CD14-positive monocyte (primary cell): ENCODE data around the gene STK38L. TPM values are rescaled to one million over a fixed set of nuclear protein-coding genes. Genes with fewer than 3 reads are reported as not detected.

Experiments used
- DNase-seq, 3 donors: peaks; one replicate each; pipeline ENCODE4 v3.0.0-alpha.2; 2011 to 2022
- H2AFZ ChIP-seq: 2 replicates; pipeline ENCODE4 v1.6.0; 2012; ENCODE audit warnings: mild to moderate bottlenecking, low read depth, low read length, inconsistent platforms; ENCODE audit not compliant: insufficient read depth, poor library complexity, severe bottlenecking
- H3K27ac ChIP-seq, 2 donors: 1 replicate in 1 of 2; 2 replicates in 1 of 2; pipeline ENCODE4 v1.5.1; 2012 to 2013; ENCODE audit warnings: low read length in 2 of 2, control low read depth in 1 of 2, inconsistent platforms in 1 of 2, low read depth in 1 of 2, mild to moderate bottlenecking in 1 of 2
- H3K27me3 ChIP-seq, 2 donors: one replicate each; pipeline versions ENCODE4 v1.6.0 to v1.6.1; 2011 to 2013; ENCODE audit warnings: low read length in 2 of 2; ENCODE audit not compliant: control insufficient read depth in 2 of 2, insufficient read depth in 2 of 2
- H3K36me3 ChIP-seq, 2 donors: replicated peaks in 1 of 2; 1 replicate in 1 of 2; 2 replicates in 1 of 2; pipeline versions ENCODE4 v1.5.1 to v1.6.1; 2012 to 2013; ENCODE audit warnings: low read length in 2 of 2, control low read depth in 1 of 2, inconsistent platforms in 1 of 2, mild to moderate bottlenecking in 1 of 2; ENCODE audit not compliant: insufficient read depth in 2 of 2, control insufficient read depth in 1 of 2
- H3K4me1 ChIP-seq, 2 donors: 1 replicate in 1 of 2; 2 replicates in 1 of 2; pipeline versions ENCODE4 v1.5.1 to v1.6.1; 2012 to 2013; ENCODE audit warnings: low read length in 2 of 2, control low read depth in 1 of 2, inconsistent platforms in 1 of 2, mild to moderate bottlenecking in 1 of 2, moderate library complexity in 1 of 2; ENCODE audit not compliant: insufficient read depth in 2 of 2, control insufficient read depth in 1 of 2
- H3K4me2 ChIP-seq: replicated peaks from 2 replicates; pipeline ENCODE3; 2012; ENCODE audit warnings: low read length, moderate library complexity, mild to moderate bottlenecking; ENCODE audit not compliant: poor library complexity, severe bottlenecking; ENCODE audit errors: extremely low read depth
- H3K4me3 ChIP-seq, 3 experiments: fragments of 200-600 bp in 1 of 3; sonication (generic) in 1 of 3; replicated peaks in 1 of 3; 1 replicate in 2 of 3; 2 replicates in 1 of 3; pipeline ENCODE4 v1.5.1; 2011 to 2013; ENCODE audit warnings: low read length in 3 of 3, mild to moderate bottlenecking in 3 of 3, control low read depth in 2 of 3, low read depth in 2 of 3, inconsistent platforms in 1 of 3, moderate library complexity in 1 of 3
- H3K79me2 ChIP-seq: 2 replicates; pipeline ENCODE4 v1.6.0; 2012; ENCODE audit warnings: mild to moderate bottlenecking, control low read depth, inconsistent platforms, low read length, moderate library complexity; ENCODE audit not compliant: insufficient read depth
- H3K9ac ChIP-seq: 2 replicates; pipeline ENCODE4 v1.6.0; 2017; ENCODE audit warnings: low read length, mild to moderate bottlenecking; ENCODE audit not compliant: insufficient read depth, poor library complexity, severe bottlenecking
- H3K9me3 ChIP-seq, 2 donors: replicated peaks in 1 of 2; 1 replicate in 1 of 2; 2 replicates in 1 of 2; pipeline versions ENCODE4 v1.5.1 to v1.6.1; 2012 to 2013; ENCODE audit warnings: low read length in 2 of 2, control low read depth in 1 of 2; ENCODE audit not compliant: control insufficient read depth in 1 of 2, insufficient read depth in 1 of 2
- H4K20me1 ChIP-seq: 2 replicates; pipeline ENCODE4 v1.6.0; 2012; ENCODE audit warnings: mild to moderate bottlenecking, low read length, control low read depth, moderate library complexity; ENCODE audit not compliant: insufficient read depth
- H3K27ac Mint-ChIP-seq, 7 donors: one replicate each; pipeline ENCODE4 v1.8.0; 2020; ENCODE audit warnings: mild to moderate bottlenecking in 7 of 7, mixed read lengths in 7 of 7, moderate library complexity in 6 of 7, inconsistent platforms in 2 of 7
- H3K27me3 Mint-ChIP-seq, 3 donors: one replicate each; pipeline ENCODE4 v1.8.0; 2021 to 2022; ENCODE audit warnings: low read depth in 3 of 3, mild to moderate bottlenecking in 3 of 3, mixed read lengths in 3 of 3, moderate library complexity in 3 of 3, inconsistent platforms in 1 of 3
- H3K36me3 Mint-ChIP-seq, 2 donors: one replicate each; pipeline ENCODE4 v1.8.0; 2020; ENCODE audit warnings: mixed read lengths in 2 of 2, inconsistent platforms in 1 of 2, mild to moderate bottlenecking in 1 of 2
- H3K4me1 Mint-ChIP-seq: one replicate; pipeline ENCODE4 v1.8.0; 2020; ENCODE audit warnings: mild to moderate bottlenecking, mixed read lengths
- H3K4me3 Mint-ChIP-seq, 2 donors: one replicate each; pipeline ENCODE4 v1.8.0; 2020; ENCODE audit warnings: mild to moderate bottlenecking in 2 of 2, mixed read lengths in 2 of 2, moderate library complexity in 1 of 2
- H3K9me3 Mint-ChIP-seq, 7 donors: one replicate each; pipeline ENCODE4 v1.8.0; 2020 to 2022; ENCODE audit warnings: mixed read lengths in 7 of 7, mild to moderate bottlenecking in 6 of 7, moderate library complexity in 6 of 7, inconsistent platforms in 2 of 7
- WGBS: methylation state at CpG from one replicate; pipeline ENCODE4 v1.1.5; 2013; ENCODE audit warnings: missing lambda C conversion rate; ENCODE audit not compliant: insufficient coverage; 5-methylcytosine and 5-hydroxymethylcytosine counted together
- intact Hi-C, 2 donors: fragments of 100-400 bp; cut with micrococcal nuclease; formaldehyde crosslinking; loops; one replicate each; pipeline versions ENCODE4 v1.15.0 to v1.15.1; 2023
- polyA plus RNA-seq, 3 donors: library from polyadenylated mRNA; depleted of rRNA in 1 of 3; unstranded in 2 of 3; stranded (reverse) in 1 of 3; fragments of 300-500 nt in 2 of 3; fragments of >200 nt in 1 of 3; fragmentation: Illumina TruSeq in 2 of 3; gene quantifications; 1 replicate in 2 of 3; 2 replicates in 1 of 3; pipeline ENCODE4 v1.2.3, GENCODE V29; 2012 to 2021
- TF ChIP-seq, protein P1 (sequence below): fragments of 200-600 bp; IDR thresholded peaks from one replicate; pipeline ENCODE4 v1.8.0; 2022; ENCODE audit warnings: antibody characterized with exemption, mild to moderate bottlenecking

STK38L gene
- polyA plus RNA-seq, 3 donors, result 20.0 to 29.5 (median 20.5) TPM

DNA sequence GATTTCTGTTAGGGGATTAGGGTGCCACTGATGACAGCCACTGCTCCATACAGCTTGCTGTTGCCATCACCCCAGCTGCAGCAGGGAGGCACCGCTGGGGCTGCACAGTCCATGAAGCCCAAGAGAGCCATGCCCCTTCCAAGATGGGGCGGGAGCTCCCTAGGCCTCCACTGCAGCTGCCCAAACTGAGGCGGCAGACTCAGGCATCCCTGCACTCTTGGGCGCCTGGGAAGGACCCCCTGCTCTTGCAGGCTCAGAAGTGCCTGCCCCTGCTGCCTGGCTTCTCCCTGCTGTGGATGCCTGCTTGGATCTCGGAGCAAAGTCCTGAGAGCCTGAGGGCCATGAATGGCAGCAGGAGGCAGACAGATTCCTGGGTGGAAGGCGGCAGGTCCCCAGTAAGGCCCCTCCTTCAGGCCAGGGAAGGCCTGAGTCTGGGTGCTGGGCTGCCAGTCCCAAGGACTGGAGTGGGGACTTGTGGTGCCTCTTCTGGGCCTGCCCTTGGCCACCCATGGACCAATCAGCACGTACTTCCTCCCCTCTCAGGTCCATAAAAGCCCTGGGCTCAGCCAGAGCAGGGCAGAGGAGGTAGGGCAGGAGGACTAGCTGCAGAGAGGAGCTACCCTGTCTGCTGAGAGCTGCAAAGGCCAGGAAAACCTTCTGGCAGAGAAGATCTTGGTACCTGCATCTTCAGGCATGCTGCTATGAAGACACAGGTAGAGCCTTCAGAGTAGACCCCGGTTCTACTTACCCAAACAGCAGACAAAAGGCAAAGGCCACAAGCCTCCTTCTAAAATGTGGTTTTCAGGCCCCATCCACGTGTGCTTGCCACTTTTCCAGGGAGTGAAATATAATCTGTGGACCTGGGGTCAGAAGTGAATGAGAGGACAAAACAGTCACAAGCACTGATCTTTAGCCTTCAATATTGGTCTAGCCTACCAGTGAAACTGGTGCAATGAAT lies 30.0 kb upstream of the STK38L start:
- intact Hi-C loops, result no loop called here
- Mint-ChIP-seq H3K9me3 (peaks cover 2 to 12% (median 7%) of the 10 kb centered on the region in 7 donors), H3K4me3 (no peak overlapping the region)

DNA sequence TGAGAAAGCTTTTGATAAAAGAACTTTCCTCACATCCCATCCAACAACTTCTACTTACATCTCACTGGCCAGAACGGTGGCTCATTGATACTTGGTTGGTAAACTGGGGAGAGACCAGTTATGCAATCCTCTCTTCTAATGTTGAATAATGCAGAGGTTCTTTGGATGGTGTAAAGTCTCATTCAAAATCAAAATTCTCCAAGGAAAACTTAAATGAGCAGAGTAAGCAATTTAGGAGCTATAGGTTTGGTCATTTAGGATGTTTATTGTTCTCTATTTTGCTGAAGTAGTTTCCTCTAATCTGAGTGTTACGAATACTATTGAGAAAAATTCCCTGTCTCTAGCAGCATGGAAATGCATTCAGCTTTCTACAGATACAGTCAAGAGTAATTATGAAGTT lies 26.5 kb upstream of the STK38L start:
- peaks cover 0 to under 1% (median 0%) of the 10 kb centered on the region in 3 donors for H3K27me3 Mint-ChIP-seq
- H3K36me3 ChIP-seq, result no peaks in the 10 kb centered on the region

More for the DNA sequence above, 30.0 kb upstream of the STK38L start:
- Histone ChIP-seq H3K9me3 (peaks cover 8 to 9% of the 10 kb centered on the region in 2 donors), H3K9ac (no peak overlapping the region), H2AFZ (peak overlapping the region; percentile 11), H3K79me2 (no peaks in the 10 kb centered on the region), H3K4me3 (no peak overlapping the region), H3K4me1 (no peaks in the 10 kb centered on the region), H3K27ac (no peak overlapping the region), H4K20me1 (no peaks in the 10 kb centered on the region), H3K36me3 (no peaks in the 10 kb centered on the region), H3K4me2 (no peak overlapping the region), H3K27me3 (no peaks in the 10 kb centered on the region)
- Mint-ChIP-seq H3K27me3 (peaks cover 0 to 1% (median 0%) of the 10 kb centered on the region in 3 donors), H3K36me3 (no peaks in the 10 kb centered on the region), H3K4me1 (peaks cover 2% of the 10 kb centered on the region), H3K27ac (no peak overlapping the region)
- 89% methylated on average over 6 of the region's 9 CpGs for WGBS
- TF ChIP-seq, protein P1, sequence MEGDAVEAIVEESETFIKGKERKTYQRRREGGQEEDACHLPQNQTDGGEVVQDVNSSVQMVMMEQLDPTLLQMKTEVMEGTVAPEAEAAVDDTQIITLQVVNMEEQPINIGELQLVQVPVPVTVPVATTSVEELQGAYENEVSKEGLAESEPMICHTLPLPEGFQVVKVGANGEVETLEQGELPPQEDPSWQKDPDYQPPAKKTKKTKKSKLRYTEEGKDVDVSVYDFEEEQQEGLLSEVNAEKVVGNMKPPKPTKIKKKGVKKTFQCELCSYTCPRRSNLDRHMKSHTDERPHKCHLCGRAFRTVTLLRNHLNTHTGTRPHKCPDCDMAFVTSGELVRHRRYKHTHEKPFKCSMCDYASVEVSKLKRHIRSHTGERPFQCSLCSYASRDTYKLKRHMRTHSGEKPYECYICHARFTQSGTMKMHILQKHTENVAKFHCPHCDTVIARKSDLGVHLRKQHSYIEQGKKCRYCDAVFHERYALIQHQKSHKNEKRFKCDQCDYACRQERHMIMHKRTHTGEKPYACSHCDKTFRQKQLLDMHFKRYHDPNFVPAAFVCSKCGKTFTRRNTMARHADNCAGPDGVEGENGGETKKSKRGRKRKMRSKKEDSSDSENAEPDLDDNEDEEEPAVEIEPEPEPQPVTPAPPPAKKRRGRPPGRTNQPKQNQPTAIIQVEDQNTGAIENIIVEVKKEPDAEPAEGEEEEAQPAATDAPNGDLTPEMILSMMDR, result no peak
- DNase-seq, result no peak

More for the DNA sequence above, 26.5 kb upstream of the STK38L start:
- peaks cover 0 to 5% (median 0%) of the 10 kb centered on the region in 7 donors for H3K9me3 Mint-ChIP-seq
- H3K27ac Mint-ChIP-seq, result no peak overlapping the region
- Histone ChIP-seq H3K9ac (no peak overlapping the region), H3K27me3 (no peaks in the 10 kb centered on the region), H3K4me1 (peaks cover 26 to 30% of the 10 kb centered on the region in 2 donors), H3K4me3 (no peak overlapping the region), H2AFZ (peak overlapping the region; percentile 24), H3K27ac (no peak overlapping the region), H3K9me3 (peaks cover 0 to 8% of the 10 kb centered on the region in 2 donors), H3K4me2 (no peak overlapping the region), H3K79me2 (no peaks in the 10 kb centered on the region), H4K20me1 (no peaks in the 10 kb centered on the region)
- H3K4me3 Mint-ChIP-seq, result no peak overlapping the region
- WGBS, result no CpG with 5 or more reads among the region's 2 CpGs
- H3K4me1 Mint-ChIP-seq, result peaks cover 31% of the 10 kb centered on the region
- TF ChIP-seq, protein P1, result no peak
- intact Hi-C loops, result no loop called here
- H3K36me3 Mint-ChIP-seq, result no peaks in the 10 kb centered on the region
- DNase-seq, result no peak
